Gastrocnemius medialis (tissue), 4 donors: ENCODE data around the gene CWH43.
"Not testable (repeated sequence)": the region's sequence is repeated elsewhere in the genome, so short reads cannot be mapped to it uniquely, and the experiment has no call there.

Source experiments
- CTCF ChIP-seq, 5 experiments: fragments of 450-650 bp in 3 of 5; fragments of 200-600 bp in 2 of 5; sonication (generic) in 2 of 5; IDR thresholded peaks in 4 of 5; conservative IDR thresholded peaks in 1 of 5; 1 replicate in 4 of 5; 2 replicates in 1 of 5; pipeline ENCODE4 v1.5.1; 2016 to 2019; ENCODE audit warnings: antibody characterized with exemption in 5 of 5, mild to moderate bottlenecking in 3 of 5, moderate library complexity in 3 of 5
- POLR2A ChIP-seq, 2 donors: fragments of 450-650 bp; IDR thresholded peaks; one replicate each; pipeline ENCODE4 v1.6.1; 2017; ENCODE audit warnings: antibody characterized with exemption in 2 of 2, mild to moderate bottlenecking in 2 of 2, moderate library complexity in 2 of 2

DNA sequence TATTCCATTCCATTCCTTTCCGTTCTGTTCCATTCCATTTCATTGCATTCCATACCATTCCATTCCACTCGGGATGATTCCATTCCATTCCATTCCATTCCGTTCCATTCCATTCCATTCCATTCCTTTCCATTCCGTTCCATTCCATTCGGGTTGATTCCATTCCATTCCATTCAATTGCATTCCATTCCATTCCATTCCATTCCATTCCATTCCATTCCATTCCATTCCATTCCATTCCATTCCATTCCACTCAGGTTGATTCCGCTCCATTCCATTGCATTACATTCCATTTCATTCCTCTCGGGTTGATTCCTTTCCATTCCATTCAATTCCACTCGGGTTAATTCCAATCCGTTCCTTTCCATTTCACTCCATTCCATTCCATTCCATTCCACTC is 111.0 kb downstream of the CWH43 start:
- TF ChIP-seq CTCF (IDR thresholded peaks at IDR 0.05 in 4 of 5, conservative IDR thresholded peaks at IDR 0.05 in 1 of 5); POLR2A (IDR thresholded peaks at IDR 0.05): not testable (repeated sequence)
